GM19468 (cell line): ENCODE results near the gene FAM3A.

Experiments used
- ATAC-seq: cut with Tn5 transposase; IDR thresholded peaks from one replicate; pipeline ENCODE4 v1.9.1; 2021; ENCODE audit warnings: mild to moderate bottlenecking, moderate library complexity, moderate number of reproducible peaks; ENCODE audit not compliant: unreplicated experiment; ENCODE audit errors: extremely low read depth

The FAM3A gene

GRCh38 chrX:154464806-154465365 lies 51.1 kb downstream of the FAM3A start:
- ATAC-seq, result no peak

GRCh38 chrX:154463611-154464220 lies 52.3 kb downstream of the FAM3A start:
- ATAC-seq, result no peak

GRCh38 chrX:154462396-154462795 lies 53.6 kb downstream of the FAM3A start:
- no peak for ATAC-seq

- no peak for ATAC-seq
Measured at GRCh38 chrX:154460326-154460725, 55.7 kb downstream of the FAM3A start.

GRCh38 chrX:154459832-154460231 lies 56.2 kb downstream of the FAM3A start:
- no peak for ATAC-seq

GRCh38 chrX:154458954-154459778 lies 56.9 kb downstream of the FAM3A start:
- ATAC-seq, result no peak

GRCh38 chrX:154458116-154458953 lies 57.7 kb downstream of the FAM3A start, which contains the start of gene PLXNA3:
PLXNA3 (plus strand) TSS chrX:154458281; CDS start chrX:154460184, 1,903 bp downstream.
- no peak for ATAC-seq

- ATAC-seq, result no peak
Measured at GRCh38 chrX:154457491-154458115, 58.4 kb downstream of the FAM3A start.
